WTC11 (cell line): ENCODE data around the gene HLA-G. TPM values are rescaled to one million over a fixed set of nuclear protein-coding genes. Genes with fewer than 3 reads are reported as not detected.
"Not testable (repeated sequence)": the region's sequence is repeated elsewhere in the genome, so short reads cannot be mapped to it uniquely, and the experiment has no call there.

ENCODE experiments used
- ATAC-seq: fragments of 200-7000 bp; cut with Tn5 transposase; 2 replicates; pipeline ENCODE4 v1.10.0; 2021; ENCODE audit warnings: mild to moderate bottlenecking, moderate library complexity
- CTCF ChIA-PET: fragments of 300-600 bp; sonication (Branson Sonifier 250); formaldehyde crosslinking; loops from one replicate; lab custom pipeline; 2021; ENCODE audit warnings: antibody characterized with exemption; lab: Charles Lee
- POLR2A ChIA-PET: fragments of 350-600 bp; sonication (Branson Sonifier 250); formaldehyde crosslinking; loops from one replicate; lab custom pipeline; 2021; ENCODE audit warnings: antibody characterized with exemption; lab: Charles Lee
- DNase-seq: peaks from one replicate; pipeline ENCODE4 v3.0.0; 2021; ENCODE audit warnings: low spot score
- H3K27ac Mint-ChIP-seq: 2 replicates; pipeline ENCODE4 v1.8.0; 2021; ENCODE audit warnings: mixed read lengths
- H3K27me3 Mint-ChIP-seq: 2 replicates; pipeline ENCODE4 v1.8.0; 2021; ENCODE audit warnings: low read depth, mild to moderate bottlenecking, moderate library complexity, mixed read lengths
- H3K36me3 Mint-ChIP-seq: 2 replicates; pipeline ENCODE4 v1.8.0; 2021; ENCODE audit warnings: mixed read lengths
- H3K4me1 Mint-ChIP-seq: 2 replicates; pipeline ENCODE4 v1.8.0; 2022; ENCODE audit warnings: mixed read lengths
- H3K4me3 Mint-ChIP-seq: 2 replicates; pipeline ENCODE4 v1.8.0; 2021; ENCODE audit warnings: mild to moderate bottlenecking, moderate library complexity, mixed read lengths
- H3K9me3 Mint-ChIP-seq: 2 replicates; pipeline ENCODE4 v1.8.0; 2021; ENCODE audit warnings: mixed read lengths
- EMX1 ChIP-seq: fragments of 250-450 bp; sonication (Bioruptor Pico); IDR thresholded peaks from 2 replicates; pipeline ENCODE4 v1.8.0; 2021; ENCODE audit warnings: mild to moderate bottlenecking
- ETV6 ChIP-seq: sonication (generic); formaldehyde crosslinking; IDR thresholded peaks from 2 replicates; pipeline ENCODE4 v1.8.1; 2022; ENCODE audit warnings: mild to moderate bottlenecking, missing genetic modification reagents
- FOXK1 ChIP-seq: sonication (generic); formaldehyde crosslinking; IDR thresholded peaks from 2 replicates; pipeline ENCODE4 v1.8.0; 2022; ENCODE audit warnings: mild to moderate bottlenecking, moderate library complexity, missing genetic modification reagents
- GABPB1 ChIP-seq: sonication (generic); formaldehyde crosslinking; IDR thresholded peaks from 2 replicates; pipeline ENCODE4 v1.8.1; 2023; ENCODE audit warnings: mild to moderate bottlenecking, missing genetic modification reagents
- GRHL2 ChIP-seq: fragments of 250-450 bp; sonication (Bioruptor Pico); IDR thresholded peaks from 2 replicates; pipeline ENCODE4 v1.8.0; 2022; ENCODE audit warnings: mild to moderate bottlenecking, moderate library complexity; ENCODE audit not compliant: insufficient replicate concordance, severe bottlenecking
- HMGA2 ChIP-seq: fragments of 250-450 bp; sonication (Bioruptor Pico); IDR thresholded peaks from 2 replicates; pipeline ENCODE4 v1.4.0; 2021; ENCODE audit warnings: mild to moderate bottlenecking, moderate library complexity
- NFE2L1 ChIP-seq: sonication (generic); formaldehyde crosslinking; IDR thresholded peaks from 2 replicates; pipeline ENCODE4 v1.8.1; 2023; ENCODE audit warnings: missing genetic modification reagents
- NR3C1 ChIP-seq: sonication (generic); formaldehyde crosslinking; conservative IDR thresholded peaks from 2 replicates; pipeline ENCODE4 v1.8.1; 2023; ENCODE audit warnings: low read depth, mild to moderate bottlenecking, missing genetic modification reagents
- ZNF263 ChIP-seq: sonication (generic); formaldehyde crosslinking; IDR thresholded peaks from 2 replicates; pipeline ENCODE4 v1.8.1; 2022; ENCODE audit warnings: low read depth, mild to moderate bottlenecking, moderate library complexity, missing genetic modification reagents
- ZNF671 ChIP-seq: fragments of 250-450 bp; sonication (Bioruptor Pico); IDR thresholded peaks from 2 replicates; pipeline ENCODE4 v1.8.0; 2021; ENCODE audit warnings: mild to moderate bottlenecking
- total RNA-seq: library from RNA; stranded (reverse); gene quantifications from 3 replicates; pipeline ENCODE4 v1.2.3, GENCODE V29; 2021
- TF ChIP-seq, protein P1 (sequence below): sonication (generic); formaldehyde crosslinking; IDR thresholded peaks from 2 replicates; pipeline ENCODE4 v1.8.1; 2022; ENCODE audit warnings: low read depth, mild to moderate bottlenecking, moderate library complexity, missing genetic modification reagents, borderline replicate concordance
- TF ChIP-seq, protein P2 (sequence below): fragments of 250-450 bp; sonication (Bioruptor Pico); IDR thresholded peaks from 2 replicates; pipeline ENCODE4 v1.9.0; 2021; ENCODE audit warnings: mild to moderate bottlenecking
- TF ChIP-seq, protein P3 (sequence below): sonication (generic); formaldehyde crosslinking; IDR thresholded peaks from 2 replicates; pipeline ENCODE4 v1.8.1; 2023; ENCODE audit warnings: mild to moderate bottlenecking, missing genetic modification reagents, moderate library complexity
- TF ChIP-seq, protein P4 (sequence below): fragments of 250-450 bp; sonication (Bioruptor Pico); IDR thresholded peaks from 2 replicates; pipeline ENCODE4 v1.9.0; 2021; ENCODE audit warnings: mild to moderate bottlenecking
- TF ChIP-seq, protein P5 (sequence below): sonication (generic); formaldehyde crosslinking; conservative IDR thresholded peaks from 2 replicates; pipeline ENCODE4 v1.8.1; 2023; ENCODE audit warnings: mild to moderate bottlenecking, low read depth, missing genetic modification reagents, moderate library complexity
- TF ChIP-seq, protein P6 (sequence below): fragments of 250-450 bp; sonication (Bioruptor Pico); IDR thresholded peaks from 2 replicates; pipeline ENCODE4 v1.9.0; 2021; ENCODE audit warnings: moderate library complexity, mild to moderate bottlenecking, inconsistent platforms, borderline replicate concordance
- TF ChIP-seq, protein P7 (sequence below): sonication (generic); formaldehyde crosslinking; IDR thresholded peaks from 2 replicates; pipeline ENCODE4 v1.8.0; 2023; ENCODE audit warnings: missing genetic modification reagents

The HLA-G gene
- total RNA-seq, 1 experiment from 2014 or later, result 1.7 TPM

DNA sequence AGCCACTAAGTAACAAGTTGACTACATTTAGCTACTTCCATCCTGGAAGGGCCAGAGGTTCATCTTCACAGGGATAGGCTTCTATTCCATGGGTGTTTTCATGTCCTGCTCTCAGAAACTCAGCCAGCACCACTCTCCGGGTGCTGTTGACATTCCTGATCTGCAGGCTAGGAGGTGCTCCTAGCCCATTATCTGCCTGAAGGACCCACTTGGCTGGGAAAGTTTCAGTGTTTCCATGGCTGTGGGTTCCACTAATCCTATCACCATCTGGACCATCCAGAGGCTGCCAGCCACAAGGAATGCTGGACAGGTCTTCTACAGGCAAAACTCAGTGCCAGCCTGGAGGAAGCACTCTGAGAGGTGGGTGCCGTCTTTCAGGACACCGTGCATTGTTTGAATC lies 45.2 kb downstream of the HLA-G start (continued):
- no peak for TF ChIP-seq GRHL2
- no peak for TF ChIP-seq EMX1 (CRISPR knock-in tag)
- TF ChIP-seq, protein P1, sequence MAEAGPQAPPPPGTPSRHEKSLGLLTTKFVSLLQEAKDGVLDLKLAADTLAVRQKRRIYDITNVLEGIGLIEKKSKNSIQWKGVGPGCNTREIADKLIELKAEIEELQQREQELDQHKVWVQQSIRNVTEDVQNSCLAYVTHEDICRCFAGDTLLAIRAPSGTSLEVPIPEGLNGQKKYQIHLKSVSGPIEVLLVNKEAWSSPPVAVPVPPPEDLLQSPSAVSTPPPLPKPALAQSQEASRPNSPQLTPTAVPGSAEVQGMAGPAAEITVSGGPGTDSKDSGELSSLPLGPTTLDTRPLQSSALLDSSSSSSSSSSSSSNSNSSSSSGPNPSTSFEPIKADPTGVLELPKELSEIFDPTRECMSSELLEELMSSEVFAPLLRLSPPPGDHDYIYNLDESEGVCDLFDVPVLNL (CRISPR knock-in tag), result no peak

DNA sequence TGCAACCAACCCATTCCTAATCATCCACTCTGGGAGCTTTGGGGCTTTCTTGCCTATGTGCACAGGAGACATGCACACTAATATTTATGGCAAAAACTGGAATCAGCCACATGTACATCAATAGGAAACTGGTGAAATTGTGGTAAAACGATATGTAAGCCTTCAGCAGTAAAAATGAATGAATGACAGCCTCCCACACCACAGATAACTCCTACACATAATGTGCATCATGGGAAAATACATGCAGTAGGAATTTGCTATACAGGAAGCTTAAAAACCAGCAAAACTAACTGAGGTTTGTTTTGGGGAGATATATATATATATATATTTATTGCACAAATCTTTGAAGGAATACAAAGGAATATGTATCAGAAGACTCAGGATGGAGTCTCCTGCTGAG lies 47.6 kb downstream of the HLA-G start:
- no peaks in the 10 kb centered on the region for H3K4me1 Mint-ChIP-seq
- H3K36me3 Mint-ChIP-seq, result peaks cover 8% of the 10 kb centered on the region
- TF ChIP-seq, protein P2, sequence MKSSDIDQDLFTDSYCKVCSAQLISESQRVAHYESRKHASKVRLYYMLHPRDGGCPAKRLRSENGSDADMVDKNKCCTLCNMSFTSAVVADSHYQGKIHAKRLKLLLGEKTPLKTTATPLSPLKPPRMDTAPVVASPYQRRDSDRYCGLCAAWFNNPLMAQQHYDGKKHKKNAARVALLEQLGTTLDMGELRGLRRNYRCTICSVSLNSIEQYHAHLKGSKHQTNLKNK (CRISPR knock-in tag), result no peak
- TF ChIP-seq, protein P3, sequence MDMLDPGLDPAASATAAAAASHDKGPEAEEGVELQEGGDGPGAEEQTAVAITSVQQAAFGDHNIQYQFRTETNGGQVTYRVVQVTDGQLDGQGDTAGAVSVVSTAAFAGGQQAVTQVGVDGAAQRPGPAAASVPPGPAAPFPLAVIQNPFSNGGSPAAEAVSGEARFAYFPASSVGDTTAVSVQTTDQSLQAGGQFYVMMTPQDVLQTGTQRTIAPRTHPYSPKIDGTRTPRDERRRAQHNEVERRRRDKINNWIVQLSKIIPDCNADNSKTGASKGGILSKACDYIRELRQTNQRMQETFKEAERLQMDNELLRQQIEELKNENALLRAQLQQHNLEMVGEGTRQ, result no peak
- TF ChIP-seq GABPB1 (CRISPR knock-in tag) (no peak), FOXK1 (CRISPR knock-in tag) (no peak), HMGA2 (no peak), GRHL2 (no peak), NFE2L1 (CRISPR knock-in tag) (no peak), ZNF263 (CRISPR knock-in tag) (no peak), NR3C1 (CRISPR knock-in tag) (no peak), ETV6 (CRISPR knock-in tag) (no peak), ZNF671 (no peak)
- TF ChIP-seq, protein P4, sequence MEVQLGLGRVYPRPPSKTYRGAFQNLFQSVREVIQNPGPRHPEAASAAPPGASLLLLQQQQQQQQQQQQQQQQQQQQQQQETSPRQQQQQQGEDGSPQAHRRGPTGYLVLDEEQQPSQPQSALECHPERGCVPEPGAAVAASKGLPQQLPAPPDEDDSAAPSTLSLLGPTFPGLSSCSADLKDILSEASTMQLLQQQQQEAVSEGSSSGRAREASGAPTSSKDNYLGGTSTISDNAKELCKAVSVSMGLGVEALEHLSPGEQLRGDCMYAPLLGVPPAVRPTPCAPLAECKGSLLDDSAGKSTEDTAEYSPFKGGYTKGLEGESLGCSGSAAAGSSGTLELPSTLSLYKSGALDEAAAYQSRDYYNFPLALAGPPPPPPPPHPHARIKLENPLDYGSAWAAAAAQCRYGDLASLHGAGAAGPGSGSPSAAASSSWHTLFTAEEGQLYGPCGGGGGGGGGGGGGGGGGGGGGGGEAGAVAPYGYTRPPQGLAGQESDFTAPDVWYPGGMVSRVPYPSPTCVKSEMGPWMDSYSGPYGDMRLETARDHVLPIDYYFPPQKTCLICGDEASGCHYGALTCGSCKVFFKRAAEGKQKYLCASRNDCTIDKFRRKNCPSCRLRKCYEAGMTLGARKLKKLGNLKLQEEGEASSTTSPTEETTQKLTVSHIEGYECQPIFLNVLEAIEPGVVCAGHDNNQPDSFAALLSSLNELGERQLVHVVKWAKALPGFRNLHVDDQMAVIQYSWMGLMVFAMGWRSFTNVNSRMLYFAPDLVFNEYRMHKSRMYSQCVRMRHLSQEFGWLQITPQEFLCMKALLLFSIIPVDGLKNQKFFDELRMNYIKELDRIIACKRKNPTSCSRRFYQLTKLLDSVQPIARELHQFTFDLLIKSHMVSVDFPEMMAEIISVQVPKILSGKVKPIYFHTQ (CRISPR knock-in tag), result no peak
- TF ChIP-seq, protein P5, sequence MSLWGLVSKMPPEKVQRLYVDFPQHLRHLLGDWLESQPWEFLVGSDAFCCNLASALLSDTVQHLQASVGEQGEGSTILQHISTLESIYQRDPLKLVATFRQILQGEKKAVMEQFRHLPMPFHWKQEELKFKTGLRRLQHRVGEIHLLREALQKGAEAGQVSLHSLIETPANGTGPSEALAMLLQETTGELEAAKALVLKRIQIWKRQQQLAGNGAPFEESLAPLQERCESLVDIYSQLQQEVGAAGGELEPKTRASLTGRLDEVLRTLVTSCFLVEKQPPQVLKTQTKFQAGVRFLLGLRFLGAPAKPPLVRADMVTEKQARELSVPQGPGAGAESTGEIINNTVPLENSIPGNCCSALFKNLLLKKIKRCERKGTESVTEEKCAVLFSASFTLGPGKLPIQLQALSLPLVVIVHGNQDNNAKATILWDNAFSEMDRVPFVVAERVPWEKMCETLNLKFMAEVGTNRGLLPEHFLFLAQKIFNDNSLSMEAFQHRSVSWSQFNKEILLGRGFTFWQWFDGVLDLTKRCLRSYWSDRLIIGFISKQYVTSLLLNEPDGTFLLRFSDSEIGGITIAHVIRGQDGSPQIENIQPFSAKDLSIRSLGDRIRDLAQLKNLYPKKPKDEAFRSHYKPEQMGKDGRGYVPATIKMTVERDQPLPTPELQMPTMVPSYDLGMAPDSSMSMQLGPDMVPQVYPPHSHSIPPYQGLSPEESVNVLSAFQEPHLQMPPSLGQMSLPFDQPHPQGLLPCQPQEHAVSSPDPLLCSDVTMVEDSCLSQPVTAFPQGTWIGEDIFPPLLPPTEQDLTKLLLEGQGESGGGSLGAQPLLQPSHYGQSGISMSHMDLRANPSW, result no peak
- TF ChIP-seq, protein P6, sequence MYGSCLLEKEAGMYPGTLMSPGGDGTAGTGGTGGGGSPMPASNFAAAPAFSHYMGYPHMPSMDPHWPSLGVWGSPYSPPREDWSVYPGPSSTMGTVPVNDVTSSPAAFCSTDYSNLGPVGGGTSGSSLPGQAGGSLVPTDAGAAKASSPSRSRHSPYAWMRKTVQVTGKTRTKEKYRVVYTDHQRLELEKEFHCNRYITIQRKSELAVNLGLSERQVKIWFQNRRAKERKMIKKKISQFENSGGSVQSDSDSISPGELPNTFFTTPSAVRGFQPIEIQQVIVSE (CRISPR knock-in tag), result no peak
- TF ChIP-seq, protein P7, sequence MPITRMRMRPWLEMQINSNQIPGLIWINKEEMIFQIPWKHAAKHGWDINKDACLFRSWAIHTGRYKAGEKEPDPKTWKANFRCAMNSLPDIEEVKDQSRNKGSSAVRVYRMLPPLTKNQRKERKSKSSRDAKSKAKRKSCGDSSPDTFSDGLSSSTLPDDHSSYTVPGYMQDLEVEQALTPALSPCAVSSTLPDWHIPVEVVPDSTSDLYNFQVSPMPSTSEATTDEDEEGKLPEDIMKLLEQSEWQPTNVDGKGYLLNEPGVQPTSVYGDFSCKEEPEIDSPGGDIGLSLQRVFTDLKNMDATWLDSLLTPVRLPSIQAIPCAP, result no peak
- H3K9me3 Mint-ChIP-seq, result peaks cover 55% of the 10 kb centered on the region
- ATAC-seq, result no peak
- ChIA-PET POLR2A (no interaction called here), CTCF (no interaction called here)
- no peak for DNase-seq
- H3K27ac Mint-ChIP-seq, result no peak overlapping the region
- no peak overlapping the region for H3K4me3 Mint-ChIP-seq
- H3K27me3 Mint-ChIP-seq, result peaks cover 42% of the 10 kb centered on the region

DNA sequence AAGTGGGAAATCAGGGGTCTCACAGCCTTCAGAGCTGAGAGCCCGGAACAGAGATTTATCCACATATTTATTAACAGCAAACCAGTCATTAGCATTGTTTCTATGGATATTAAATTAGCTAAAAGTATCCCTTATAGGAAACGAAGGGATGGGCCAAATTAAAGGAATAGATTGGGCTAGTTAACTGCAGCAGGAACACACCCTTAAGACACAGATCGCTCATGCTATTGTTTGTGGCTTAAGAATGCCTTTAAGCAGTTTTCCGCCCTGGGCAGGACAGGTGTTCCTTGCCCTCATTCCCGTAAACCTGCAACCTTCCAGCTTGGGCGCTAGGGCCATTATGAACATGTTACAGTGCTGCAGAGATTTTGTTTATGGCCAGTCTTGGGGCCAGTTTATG lies 48.1 kb downstream of the HLA-G start:
- H3K4me3 Mint-ChIP-seq, CTCF ChIA-PET, H3K27ac Mint-ChIP-seq, H3K36me3 Mint-ChIP-seq, POLR2A ChIA-PET, H3K4me1 Mint-ChIP-seq, DNase-seq, ATAC-seq: not testable (repeated sequence)
- peaks cover 57% of the 10 kb centered on the region for H3K9me3 Mint-ChIP-seq
- H3K27me3 Mint-ChIP-seq, result peaks cover 37% of the 10 kb centered on the region
